ENCODE measurements around the gene MYLK2. TPM values are rescaled to one million over a fixed set of nuclear protein-coding genes. Genes with fewer than 3 reads are reported as not detected.

MYLK2 gene
- 0.36 and 1.1 TPM in 2 replicates for total RNA-seq

GRCh38 chr20:31819083-31819784 is at the start of gene MYLK2:
TSS of gene MYLK2 (plus strand) at chr20:31819356. CDS start at chr20:31819581, 225 bp downstream.

GRCh38 chr20:31845300-31845863 is 26.2 kb downstream of the MYLK2 start, which contains the start of gene FOXS1:
TSS of gene FOXS1 (minus strand) at chr20:31845604. CDS start at chr20:31845542, 62 bp downstream.

GRCh38 chr20:31869942-31870725 is 51.0 kb downstream of the MYLK2 start, which contains the start of the genes DUSP15 and TTLL9:
TSS of gene DUSP15 (minus strand) at chr20:31870527. CDS start at chr20:31870337, 190 bp downstream.
TSS of gene TTLL9 (plus strand) at chr20:31870634. CDS start at chr20:31871127, 493 bp downstream.

Other genes starting within 250 kb of the MYLK2 start
- 223 and 245 TPM in 2 replicates for gene ID1, start 214.1 kb upstream of the MYLK2 start, total RNA-seq
- gene COX4I2, start 181.4 kb upstream of the MYLK2 start, total RNA-seq: not detected in 2 replicates
- 63.2 and 78.0 TPM in 2 replicates for gene BCL2L1, start 96.5 kb upstream of the MYLK2 start, total RNA-seq
- gene TPX2, start 80.1 kb upstream of the MYLK2 start, total RNA-seq: 19.3 and 43.8 TPM in 2 replicates
- gene FOXS1, start 26.2 kb downstream of the MYLK2 start, total RNA-seq: 0.09 and 2.8 TPM in 2 replicates
- not detected in 2 replicates for gene DUSP15, start 51.2 kb downstream of the MYLK2 start, total RNA-seq
- gene TTLL9, start 51.3 kb downstream of the MYLK2 start, total RNA-seq: not detected in 2 replicates
- gene PDRG1, start 132.7 kb downstream of the MYLK2 start, total RNA-seq: 4.0 and 6.1 TPM in 2 replicates
- gene XKR7, start 148.8 kb downstream of the MYLK2 start, total RNA-seq: not detected in 2 replicates
- 7.8 and 13.1 TPM in 2 replicates for gene CCM2L, start 191.1 kb downstream of the MYLK2 start, total RNA-seq
- not detected in 2 replicates for gene HCK, start 232.9 kb downstream of the MYLK2 start, total RNA-seq